Hindlimb muscle (tissue), 1 donor: ENCODE measurements around the gene NUPR1. TPM values are rescaled to one million over a fixed set of nuclear protein-coding genes. Genes with fewer than 3 reads are reported as not detected.
A peak's percentile ranks its signal among the peaks of the same experiment; 100 is the strongest.
"Not testable (repeated sequence)": the region's sequence is repeated elsewhere in the genome, so short reads cannot be mapped to it uniquely, and the experiment has no call there.

ENCODE experiments used
- DNase-seq: peaks from one replicate; pipeline ENCODE4 v3.0.0-alpha.2; 2013
- polyA plus RNA-seq: library from polyadenylated mRNA; unstranded; fragments of 120-200 nt; gene quantifications from one replicate; pipeline ENCODE4 v1.2.1, GENCODE V29; 2013; ENCODE audit not compliant: insufficient read length

NUPR1 gene
- polyA plus RNA-seq, 1 donor, result 29.7 TPM

- no peak for DNase-seq
Measured at GRCh38 chr16:28554634-28555423, 16.1 kb upstream of the NUPR1 start.

GRCh38 chr16:28553776-28554633 lies 15.2 kb upstream of the NUPR1 start, which contains the start of gene SGF29:
SGF29 (plus strand) TSS chr16:28553920; CDS start chr16:28581070, 27,150 bp downstream.
- peak; percentile 94 for DNase-seq

DNA sequence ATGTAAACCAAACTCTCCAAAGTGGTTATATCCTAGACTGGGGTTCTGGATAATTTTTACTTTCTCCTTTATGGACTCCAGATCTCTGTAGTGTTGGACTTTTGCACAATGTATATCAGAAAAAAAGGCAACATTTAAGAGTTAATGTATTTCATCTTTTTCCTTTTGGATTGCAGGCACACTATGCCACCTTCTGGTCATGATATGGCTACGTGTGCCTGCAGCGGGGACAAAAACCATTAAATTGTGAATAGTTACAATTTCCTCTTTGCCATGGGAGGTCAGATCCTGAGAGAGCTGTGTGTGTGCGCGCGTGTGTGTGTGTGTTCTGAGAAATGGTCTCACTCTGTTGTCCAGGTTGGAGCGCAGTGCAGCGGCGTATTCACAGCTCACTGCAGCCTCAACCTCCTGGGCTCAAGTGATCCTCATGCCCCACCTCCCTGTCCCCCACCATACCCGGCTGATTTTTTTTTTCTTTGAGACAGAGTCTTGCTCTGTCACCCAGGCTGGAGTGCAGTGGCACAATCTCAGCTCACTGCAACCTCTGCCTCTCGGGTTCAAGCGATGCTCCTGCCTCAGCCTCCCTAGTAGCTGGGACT lies 10.6 kb upstream of the NUPR1 start:
- DNase-seq, result no peak

GRCh38 chr16:28548306-28548802 lies 9.6 kb upstream of the NUPR1 start:
- DNase-seq, result no peak

GRCh38 chr16:28546626-28547025 lies 7.9 kb upstream of the NUPR1 start:
- DNase-seq, result no peak

- not testable (repeated sequence) for DNase-seq
Measured at GRCh38 chr16:28545964-28546363, 7.2 kb upstream of the NUPR1 start.

DNA sequence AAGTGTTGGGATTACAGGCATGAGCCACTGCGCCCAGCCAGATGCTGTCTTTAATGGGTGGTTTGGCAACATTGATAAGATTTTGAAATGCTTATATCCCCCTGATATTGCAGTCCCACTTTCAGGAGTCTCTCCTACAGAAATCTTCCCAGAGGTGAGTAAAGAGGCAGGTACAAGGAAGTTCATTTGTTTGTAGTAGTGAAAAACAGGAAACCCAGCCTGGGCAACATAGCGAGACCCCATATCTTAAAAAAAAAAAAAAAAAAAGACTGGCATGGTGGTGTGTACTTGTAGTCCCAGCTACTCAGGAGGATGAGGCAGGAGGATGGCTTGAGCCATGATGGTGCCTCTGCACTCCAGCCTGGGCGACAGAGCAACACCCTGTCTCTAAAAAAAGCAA lies 6.2 kb upstream of the NUPR1 start:
- DNase-seq, result no peak

DNA sequence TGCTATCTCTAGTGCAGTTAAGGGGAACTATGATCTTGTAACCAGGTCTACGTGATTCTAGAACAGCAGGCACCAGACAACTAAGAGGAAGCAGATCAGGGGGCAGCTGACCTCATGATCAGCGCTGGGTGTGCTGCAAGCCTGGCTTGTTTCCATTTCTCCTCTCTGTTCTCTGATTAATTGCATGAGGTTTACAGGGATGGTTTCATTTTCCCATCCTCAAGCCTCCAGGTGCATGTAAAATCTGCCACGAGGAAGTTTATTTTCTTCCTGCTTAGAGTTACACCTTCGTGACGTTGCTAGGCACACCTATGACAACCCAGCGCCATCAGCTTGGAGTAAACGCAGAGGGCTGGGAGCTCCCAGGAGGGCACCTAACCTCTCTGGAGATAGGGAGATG lies 4.3 kb upstream of the NUPR1 start:
- DNase-seq, result no peak

GRCh38 chr16:28542646-28543045 lies 3.9 kb upstream of the NUPR1 start:
- DNase-seq, result no peak

- DNase-seq, result no peak
Measured at GRCh38 chr16:28540346-28540745, 1.6 kb upstream of the NUPR1 start.

DNA sequence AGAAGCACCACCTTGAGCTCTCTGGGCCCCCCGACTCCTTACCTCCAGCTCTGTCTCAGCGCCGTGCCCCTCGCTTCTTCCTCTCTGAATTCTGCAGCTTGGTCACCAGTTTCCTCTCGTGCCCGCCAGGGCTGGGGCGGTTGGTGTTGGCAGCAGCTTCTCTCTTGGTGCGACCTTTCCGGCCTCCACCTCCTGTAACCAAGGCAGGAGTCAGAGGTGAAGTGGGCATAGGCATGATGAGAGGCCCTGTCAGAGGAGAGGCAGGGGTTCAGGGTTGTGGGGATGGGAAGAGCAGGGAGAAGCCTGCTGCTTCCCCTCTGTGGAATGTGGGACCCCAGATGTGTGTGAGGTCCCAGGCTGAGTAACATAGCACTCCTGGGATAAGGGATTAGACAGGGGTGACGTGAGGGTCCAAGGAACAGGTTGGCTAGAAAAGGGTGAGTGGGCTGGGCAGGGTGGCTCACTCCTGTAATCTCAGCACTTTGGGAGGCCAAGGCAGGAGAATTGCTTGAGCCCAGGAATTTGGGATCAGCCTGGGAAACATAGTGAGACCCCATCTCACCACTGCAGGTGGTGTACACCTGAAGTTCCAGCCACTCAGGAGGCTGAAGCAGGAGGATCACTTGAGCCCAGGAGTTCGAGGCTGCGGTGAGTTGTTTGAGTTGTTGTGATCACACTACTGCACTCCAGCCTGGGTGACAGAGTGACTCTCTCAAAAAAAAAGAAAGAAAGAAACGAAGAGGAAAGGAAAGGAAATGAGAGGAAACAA lies 626 bp downstream of the NUPR1 start:
- no peak for DNase-seq

DNA sequence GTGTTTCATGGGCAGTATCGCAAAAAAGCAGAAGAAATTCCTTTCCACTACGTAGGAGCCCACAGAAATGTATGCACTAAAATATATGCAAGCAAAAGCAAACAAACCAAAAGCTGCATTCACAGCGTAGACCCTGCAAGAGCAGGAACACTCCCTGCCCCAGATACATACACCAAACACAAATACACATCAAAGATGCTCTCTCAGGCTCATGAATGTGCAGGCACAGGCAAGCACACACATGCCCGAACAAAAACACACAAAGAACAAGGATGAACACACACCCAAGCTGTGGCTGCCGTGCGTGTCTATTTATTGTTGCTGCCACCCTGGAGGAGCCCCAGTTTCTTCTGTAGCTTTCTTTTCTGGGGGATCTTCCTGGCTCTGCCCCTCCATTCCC lies 1.7 kb downstream of the NUPR1 start:
- DNase-seq, result no peak

GRCh38 chr16:28534542-28535373 lies 4.0 kb downstream of the NUPR1 start:
- no peak for DNase-seq

DNA sequence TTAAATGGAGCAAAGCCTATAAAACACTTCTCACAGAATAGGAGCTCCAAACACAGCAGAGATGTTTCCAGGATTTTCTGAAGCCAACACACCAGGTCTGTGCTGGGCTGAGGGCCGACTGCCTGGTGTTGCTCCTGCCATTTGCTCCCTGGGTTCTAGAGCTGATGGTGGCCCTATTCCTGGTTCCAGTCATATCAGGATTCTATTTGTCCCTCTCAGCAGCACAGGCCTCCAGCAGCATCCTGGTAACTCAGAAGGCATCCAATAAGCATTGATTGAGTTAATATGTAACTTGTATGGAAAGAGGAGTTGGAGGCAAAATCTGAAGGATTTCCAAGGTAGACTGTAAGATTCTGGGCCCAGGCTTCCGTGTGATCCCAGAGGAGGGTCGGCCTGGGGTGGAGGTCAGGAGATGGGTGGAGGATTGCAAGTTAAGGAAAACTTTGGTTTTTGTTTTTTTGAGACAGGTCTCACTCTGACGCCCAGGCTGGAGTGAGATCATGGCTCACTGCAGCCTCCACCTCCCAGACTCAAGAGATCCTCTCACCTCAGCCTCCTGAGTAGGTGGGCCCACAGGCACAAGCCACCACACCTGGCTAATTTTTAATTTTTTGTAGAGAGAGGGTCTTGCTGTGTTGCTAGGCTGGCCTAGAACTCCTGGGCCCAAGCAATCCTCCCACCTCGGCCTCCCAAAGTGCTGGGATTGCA lies 5.7 kb downstream of the NUPR1 start:
- DNase-seq, result no peak

GRCh38 chr16:28531777-28532744 lies 6.7 kb downstream of the NUPR1 start:
- peak; percentile 50 for DNase-seq

DNA sequence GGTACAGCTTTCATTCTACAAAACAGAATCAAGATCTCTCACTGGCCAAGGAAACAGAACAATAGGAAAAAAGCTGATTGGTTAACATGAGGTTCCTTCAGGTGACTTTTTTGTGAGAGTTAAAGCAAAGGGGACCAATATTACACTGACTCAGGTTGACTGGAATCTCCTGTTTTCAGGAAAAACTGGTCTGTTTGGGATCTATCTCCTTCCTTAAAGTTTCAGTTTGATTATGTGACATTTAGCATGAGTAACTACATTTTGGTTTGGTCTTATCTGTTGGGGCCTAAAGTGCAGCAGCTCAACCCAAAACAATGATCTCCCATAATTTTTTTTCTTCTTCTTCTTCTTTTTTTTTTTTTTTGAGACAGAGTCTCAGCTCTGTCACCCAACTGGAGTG lies 9.7 kb downstream of the NUPR1 start:
- no peak for DNase-seq

DNA sequence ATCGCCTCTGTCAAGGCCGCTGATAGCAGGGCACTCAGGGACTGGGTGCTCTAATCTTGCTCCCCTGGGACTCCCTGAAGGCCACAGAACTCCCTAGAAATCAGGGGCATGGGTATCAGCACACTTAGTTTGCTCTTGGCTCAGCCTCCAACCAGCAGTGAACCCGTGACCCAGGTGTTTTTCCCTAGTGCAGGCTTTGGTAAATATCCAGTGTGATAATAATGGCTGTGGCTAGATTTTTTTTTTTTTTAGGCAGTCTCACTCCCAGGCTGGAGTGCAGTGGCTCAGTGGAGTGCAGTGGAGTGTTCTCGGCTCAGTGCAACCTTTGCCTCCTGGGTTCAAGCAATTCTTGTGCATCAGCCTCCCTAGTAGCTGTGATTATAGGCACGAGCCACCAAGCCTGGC lies 10.3 kb downstream of the NUPR1 start:
- no peak for DNase-seq

DNA sequence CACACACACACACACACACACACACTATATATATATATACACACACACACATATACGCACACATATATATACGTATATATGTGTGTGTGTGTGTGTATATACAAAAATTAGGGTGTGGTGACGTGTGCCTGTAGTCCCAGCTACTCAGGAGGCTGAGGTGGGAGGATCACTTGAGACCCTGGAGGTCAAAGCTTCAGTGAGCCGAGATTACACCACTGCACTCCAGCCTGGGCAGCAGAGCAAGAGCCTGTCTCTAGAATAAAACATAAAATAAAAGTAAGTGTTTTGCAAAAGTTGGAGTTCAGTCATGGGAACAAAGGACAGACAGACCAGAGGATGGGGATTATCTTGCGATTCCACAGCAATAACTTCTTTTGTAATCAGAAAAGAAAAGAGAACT lies 10.8 kb downstream of the NUPR1 start:
- no peak for DNase-seq

GRCh38 chr16:28527100-28527785 lies 11.5 kb downstream of the NUPR1 start:
- DNase-seq, result not testable (repeated sequence)
